Endothelial cell of umbilical vein (primary cell): Measurements from ENCODE around the gene PKP3. TPM values are rescaled to one million over a fixed set of nuclear protein-coding genes. Genes with fewer than 3 reads are reported as not detected.

ENCODE experiments used
- BruUV-seq: library from RNA; stranded (reverse); fragments of 400-500 nt; replicated peaks from 2 replicates; lab custom pipeline; 2021; lab: Mats Ljungman, UMichigan
- CTCF ChIA-PET: fragments of 300-600, 350-600 bp; sonication (Branson Sonifier 250); formaldehyde crosslinking; loops from one replicate; lab custom pipeline; 2021; ENCODE audit warnings: antibody characterized with exemption, inconsistent platforms; lab: Charles Lee
- POLR2A ChIA-PET: fragments of 300-600, 350-600 bp; sonication (Branson Sonifier 250); formaldehyde crosslinking; loops from one replicate; lab custom pipeline; 2021; ENCODE audit warnings: antibody characterized with exemption, inconsistent platforms; lab: Charles Lee
- DNase-seq: peaks from one replicate; pipeline ENCODE4 v3.0.0-alpha.2; 2011; ENCODE audit warnings: low read depth, low spot score
- FAIRE-seq: peaks from 2 replicates; lab custom pipeline; 2011; peaks lifted over from hg19 to GRCh38; lab: Jason Lieb, UNC
- H2AFZ ChIP-seq: 2 replicates; pipeline ENCODE4 v1.6.0; 2012; ENCODE audit warnings: low read depth, low read length, control low read depth, inconsistent platforms
- H3K27ac ChIP-seq: 2 replicates; pipeline ENCODE4 v1.5.1; 2011; ENCODE audit warnings: low read depth, mild to moderate bottlenecking, control low read depth, low read length, moderate library complexity; ENCODE audit not compliant: insufficient read depth
- H3K27me3 ChIP-seq, 2 experiments: 2 replicates each; pipeline versions ENCODE4 v1.6.0 to v1.6.1; 2011; ENCODE audit warnings: low read length in 2 of 2, mixed read lengths in 1 of 2; ENCODE audit not compliant: control insufficient read depth in 2 of 2, insufficient read depth in 2 of 2
- H3K36me3 ChIP-seq, 2 experiments: 2 replicates in 1 of 2; 3 replicates in 1 of 2; pipeline ENCODE4 v1.5.1; 2011; ENCODE audit warnings: low read length in 2 of 2, mild to moderate bottlenecking in 1 of 2, moderate library complexity in 1 of 2; ENCODE audit not compliant: control insufficient read depth in 2 of 2, insufficient read depth in 2 of 2; ENCODE audit errors: extremely low read depth in 1 of 2
- H3K4me1 ChIP-seq: 3 replicates; pipeline ENCODE4 v1.5.1; 2011; ENCODE audit warnings: mild to moderate bottlenecking, low read length; ENCODE audit not compliant: control insufficient read depth, insufficient read depth; ENCODE audit errors: extremely low read depth
- H3K4me2 ChIP-seq: 2 replicates; pipeline ENCODE4 v1.6.1; 2011; ENCODE audit warnings: low read length, control low read depth, mixed read lengths; ENCODE audit not compliant: insufficient read depth
- H3K4me3 ChIP-seq, 3 experiments: fragments of 200-600 bp in 1 of 3; sonication (generic), shearing (Covaris generic) in 1 of 3; replicated peaks in 1 of 3; 2 replicates each; pipeline ENCODE4 v1.5.1; 2011 to 2016; ENCODE audit warnings: control low read depth in 3 of 3, low read length in 3 of 3, mild to moderate bottlenecking in 2 of 3, inconsistent platforms in 1 of 3, low read depth in 1 of 3, moderate library complexity in 1 of 3; ENCODE audit not compliant: insufficient read depth in 1 of 3
- H3K79me2 ChIP-seq: 2 replicates; pipeline ENCODE4 v1.6.0; 2012; ENCODE audit warnings: low read length, inconsistent platforms; ENCODE audit not compliant: control insufficient read depth, insufficient read depth
- H3K9ac ChIP-seq: replicated peaks from 2 replicates; pipeline ENCODE3; 2011; ENCODE audit warnings: low read length, control low read depth; ENCODE audit not compliant: insufficient read depth; ENCODE audit errors: extremely low read depth
- H3K9me1 ChIP-seq: replicated peaks from 3 replicates; pipeline ENCODE4 v1.6.0; 2011; ENCODE audit warnings: mild to moderate bottlenecking, low read length; ENCODE audit not compliant: control insufficient read depth, insufficient read depth; ENCODE audit errors: extremely low read depth
- H3K9me3 ChIP-seq: replicated peaks from 2 replicates; pipeline ENCODE4 v1.5.1; 2012; ENCODE audit warnings: low read length, inconsistent platforms; ENCODE audit not compliant: control insufficient read depth, insufficient read depth
- H4K20me1 ChIP-seq: replicated peaks from 2 replicates; pipeline ENCODE3; 2011; ENCODE audit warnings: mild to moderate bottlenecking, low read length; ENCODE audit not compliant: control insufficient read depth, insufficient read depth; ENCODE audit errors: extremely low read depth
- CTCF ChIP-seq, 2 donors: IDR thresholded peaks; 1 replicate in 1 of 2; 2 replicates in 1 of 2; pipeline ENCODE4 v1.5.1; 2011; ENCODE audit warnings: low read length in 2 of 2, mild to moderate bottlenecking in 2 of 2, moderate library complexity in 2 of 2, control low read depth in 1 of 2, inconsistent platforms in 1 of 2, low read depth in 1 of 2; ENCODE audit not compliant: insufficient read depth in 1 of 2; ENCODE audit errors: extremely low read depth in 1 of 2
- EZH2 ChIP-seq: IDR thresholded peaks from 2 replicates; pipeline ENCODE4 v1.6.1; 2012; ENCODE audit warnings: borderline replicate concordance, low read depth, mild to moderate bottlenecking, moderate library complexity, low read length, inconsistent platforms; ENCODE audit not compliant: severe bottlenecking
- FOS ChIP-seq: IDR thresholded peaks from 2 replicates; pipeline ENCODE4 v1.6.1; 2011; ENCODE audit warnings: mild to moderate bottlenecking, low read length, moderate library complexity, borderline replicate concordance; ENCODE audit not compliant: insufficient read depth
- GATA2 ChIP-seq: IDR thresholded peaks from 2 replicates; pipeline ENCODE4 v1.7.0; 2011; ENCODE audit warnings: low read depth, mild to moderate bottlenecking, moderate library complexity, mixed read lengths, low read length; ENCODE audit not compliant: insufficient read length, insufficient read depth
- JUN ChIP-seq: IDR thresholded peaks from 2 replicates; pipeline ENCODE4 v1.6.1; 2011; ENCODE audit warnings: borderline replicate concordance, low read depth; ENCODE audit not compliant: insufficient read length, insufficient read depth
- MAX ChIP-seq: IDR thresholded peaks from 2 replicates; pipeline ENCODE4 v1.6.1; 2011; ENCODE audit not compliant: insufficient read depth, insufficient read length
- MYC ChIP-seq: IDR thresholded peaks from one replicate; pipeline ENCODE4 v1.6.1; 2011; ENCODE audit warnings: mild to moderate bottlenecking, low read depth, low read length
- POLR2A ChIP-seq: IDR thresholded peaks from 2 replicates; pipeline ENCODE4 v1.6.1; 2012; ENCODE audit warnings: low read depth, mild to moderate bottlenecking, control low read depth, low read length
- POLR2AphosphoS5 ChIP-seq: IDR thresholded peaks from 2 replicates; pipeline ENCODE4 v1.6.1; 2012; ENCODE audit warnings: low read depth, mild to moderate bottlenecking, control low read depth, low read length, moderate library complexity; ENCODE audit not compliant: insufficient read depth
- dilution Hi-C: fragments of 300-500 bp; cut with MboI; formaldehyde crosslinking; loops from one replicate; pipeline ENCODE4 v1.15.0; 2019; ENCODE audit warnings: low sequenced_read_pairs; ENCODE audit not compliant: extremely low pct_ligation_motif_present
- intact Hi-C: fragments of 100-400 bp; cut with micrococcal nuclease; formaldehyde crosslinking; loops from one replicate; pipeline ENCODE4 v1.10.0; 2022
- polyA plus RNA-seq, 4 experiments: library from polyadenylated mRNA; depleted of rRNA in 3 of 4; stranded (reverse) in 3 of 4; unstranded in 1 of 4; fragments of >200 nt; gene quantifications; 2 replicates each; pipeline versions ENCODE4 v1.2.1 to v1.2.3, GENCODE V29; 2011 to 2012; ENCODE audit warnings: missing spikeins in 1 of 4
- total RNA-seq: library from RNA; stranded (reverse); gene quantifications from 2 replicates; pipeline ENCODE4 v1.2.3, GENCODE V29; 2021

PKP3 gene
- total and polyA plus RNA-seq, 2 donors (not counting 3 experiments of a cell fraction or from before 2014, with no cell fraction given): 0.27 to 0.59 TPM

- Histone ChIP-seq H3K9me1 (no peaks in the 10 kb centered on the region), H3K79me2 (no peaks in the 10 kb centered on the region), H3K9me3 (no peaks in the 10 kb centered on the region), H3K36me3 (no peaks in the 10 kb centered on the region), H3K27me3 (peaks cover 0 to 2% of the 10 kb centered on the region in 2 experiments), H3K4me1 (no peaks in the 10 kb centered on the region), H3K9ac (no peak overlapping the region), H2AFZ (no peak overlapping the region), H3K4me2 (no peak overlapping the region), H4K20me1 (no peaks in the 10 kb centered on the region), H3K4me3 (no peak overlapping the region), H3K27ac (no peak overlapping the region)
- no TSS peak for BruUV-seq
- dilution Hi-C loops: no loop called here
- ChIA-PET POLR2A (no interaction called here), CTCF (interaction anchor here (0.6 to 1.1 kb wide), 3 partner anchors 15 to 138 kb away, joined by 3 to 6 read pairs (median 5); no protein-coding TSS in a partner anchor)
- no peak for FAIRE-seq
- DNase-seq: no peak
- no peak for TF ChIP-seq GATA2
- TF ChIP-seq EZH2: no peak
- no peak for TF ChIP-seq JUN
- no peak for TF ChIP-seq POLR2AphosphoS5
- no peak for TF ChIP-seq MAX
- no peak for TF ChIP-seq MYC
- intact Hi-C loops: no loop called here
Measured at GRCh38 chr11:442611-443081, 48.6 kb downstream of the PKP3 start.

GRCh38 chr11:443542-444199, 49.7 kb downstream of the PKP3 start:
- no peaks in the 10 kb centered on the region for H3K9me3 ChIP-seq
- no peaks in the 10 kb centered on the region for H3K9me1 ChIP-seq
- POLR2A ChIA-PET: no interaction called here
- H3K79me2 ChIP-seq: no peaks in the 10 kb centered on the region
- CTCF ChIA-PET: interaction anchor here (1.0 to 1.1 kb wide), 2 partner anchors 16 to 36 kb away, joined by 3 to 5 read pairs; no protein-coding TSS in a partner anchor
- no peak overlapping the region for H2AFZ ChIP-seq
- H3K27ac ChIP-seq: no peak overlapping the region
- dilution Hi-C loops: no loop called here
- H3K4me2 ChIP-seq: no peak overlapping the region
- no peak overlapping the region for H3K9ac ChIP-seq
- H3K4me3 ChIP-seq: no peak overlapping the region
- BruUV-seq: no TSS peak
- peaks cover 0 to 2% of the 10 kb centered on the region in 2 experiments for H3K27me3 ChIP-seq
- intact Hi-C loops: no loop called here
- no peaks in the 10 kb centered on the region for H4K20me1 ChIP-seq
- no peaks in the 10 kb centered on the region for H3K36me3 ChIP-seq
- H3K4me1 ChIP-seq: peaks cover 4% of the 10 kb centered on the region
- DNase-seq (no peak), FAIRE-seq (no peak)
- TF ChIP-seq MAX (no peak), GATA2 (no peak), MYC (no peak), JUN (no peak), FOS (no peak), EZH2 (no peak), CTCF (IDR thresholded peaks at IDR 0.05; ENCODE audit: extremely low read depth in 1 of 2, insufficient read depth in 1 of 2, low read depth in 1 of 2, low read length in 2 of 2) (no peak), POLR2AphosphoS5 (no peak), POLR2A (no peak)
